D341Med (cell line): Measurements from ENCODE around the gene NLGN1.

ENCODE experiments used
- DNase-seq: peaks from one replicate; pipeline ENCODE4 v3.0.0; 2012; ENCODE audit warnings: low spot score

NLGN1 gene

GRCh38 chr3:174285242-174285864 is 887.8 kb downstream of the NLGN1 start:
- DNase-seq = no peak

- DNase-seq = no peak
Measured at GRCh38 chr3:174287705-174288104, 890.2 kb downstream of the NLGN1 start.

GRCh38 chr3:174294616-174295015 is 897.1 kb downstream of the NLGN1 start:
- DNase-seq = no peak

GRCh38 chr3:174295306-174296092 is 898.0 kb downstream of the NLGN1 start:
- DNase-seq = no peak

GRCh38 chr3:174302746-174303315 is 905.3 kb downstream of the NLGN1 start:
- no peak for DNase-seq

- no peak for DNase-seq
Measured at GRCh38 chr3:174303907-174304560, 906.5 kb downstream of the NLGN1 start.

GRCh38 chr3:174308736-174309135 is 911.2 kb downstream of the NLGN1 start:
- no peak for DNase-seq

GRCh38 chr3:174310475-174310983 is 913.0 kb downstream of the NLGN1 start:
- no peak for DNase-seq

- DNase-seq = no peak
Measured at GRCh38 chr3:174315225-174315624, 917.7 kb downstream of the NLGN1 start.

- no peak for DNase-seq
Measured at GRCh38 chr3:174317005-174317404, 919.5 kb downstream of the NLGN1 start.

GRCh38 chr3:174318181-174318580 is 920.6 kb downstream of the NLGN1 start:
- no peak for DNase-seq

GRCh38 chr3:174321548-174321947 is 924.0 kb downstream of the NLGN1 start:
- no peak for DNase-seq

GRCh38 chr3:174322789-174323188 is 925.2 kb downstream of the NLGN1 start:
- no peak for DNase-seq

GRCh38 chr3:174325171-174325570 is 927.6 kb downstream of the NLGN1 start:
- DNase-seq = no peak

- DNase-seq = no peak
Measured at GRCh38 chr3:174325834-174326700, 928.5 kb downstream of the NLGN1 start.

GRCh38 chr3:174329321-174329720 is 931.8 kb downstream of the NLGN1 start:
- no peak for DNase-seq

- no peak for DNase-seq
Measured at GRCh38 chr3:174330303-174330702, 932.8 kb downstream of the NLGN1 start.

GRCh38 chr3:174331095-174331800 is 933.7 kb downstream of the NLGN1 start:
- DNase-seq = no peak

- no peak for DNase-seq
Measured at GRCh38 chr3:174332391-174332790, 934.8 kb downstream of the NLGN1 start.

- no peak for DNase-seq
Measured at GRCh38 chr3:174333640-174334039, 936.1 kb downstream of the NLGN1 start.

GRCh38 chr3:174334111-174334510 is 936.6 kb downstream of the NLGN1 start:
- DNase-seq = no peak
